Heart left ventricle (tissue), 16 donors: ENCODE data around the gene KIRREL1. TPM values are rescaled to one million over a fixed set of nuclear protein-coding genes. Genes with fewer than 3 reads are reported as not detected.

Experiments used
- ATAC-seq, 4 donors: fragments of 200-7000 bp; cut with Tn5 transposase; one replicate each; pipeline ENCODE4 v1.9.1; 2020 to 2022; ENCODE audit warnings: moderate library complexity in 4 of 4, mild to moderate bottlenecking in 3 of 4, moderate number of reproducible peaks in 1 of 4
- DNase-seq, 5 donors: peaks; one replicate each; pipeline ENCODE4 v3.0.0-alpha.2; 2020
- H3K27ac ChIP-seq, 12 donors: fragments of 200-600 bp; sonication (generic) in 4 of 12; one replicate each; pipeline versions ENCODE4 v1.5.0 to v1.8.0; 2016 to 2022; ENCODE audit warnings: mild to moderate bottlenecking in 2 of 12
- H3K27me3 ChIP-seq, 9 donors: fragments of 200-600 bp; sonication (generic) in 2 of 9; one replicate each; pipeline versions ENCODE4 v1.5.1 to v1.8.0; 2016 to 2022; ENCODE audit warnings: mild to moderate bottlenecking in 3 of 9
- H3K36me3 ChIP-seq, 9 donors: fragments of 200-600 bp; sonication (generic) in 2 of 9; one replicate each; pipeline versions ENCODE4 v1.5.0 to v1.8.0; 2018 to 2022; ENCODE audit warnings: mild to moderate bottlenecking in 2 of 9
- H3K4me1 ChIP-seq, 12 donors: fragments of 200-600 bp; sonication (generic) in 4 of 12; one replicate each; pipeline versions ENCODE4 v1.5.0 to v1.8.0; 2016 to 2022; ENCODE audit warnings: mild to moderate bottlenecking in 3 of 12
- H3K4me3 ChIP-seq, 12 donors: fragments of 200-600 bp; sonication (generic) in 4 of 12; one replicate each; pipeline versions ENCODE4 v1.5.0 to v1.8.0; 2017 to 2022; ENCODE audit warnings: mild to moderate bottlenecking in 9 of 12, moderate library complexity in 4 of 12
- H3K9me3 ChIP-seq, 12 donors: fragments of 200-600 bp; sonication (generic) in 4 of 12; one replicate each; pipeline versions ENCODE4 v1.5.0 to v1.8.0; 2016 to 2022; ENCODE audit warnings: mild to moderate bottlenecking in 1 of 12
- POLR2A ChIP-seq, 2 donors: fragments of 450-650 bp; IDR thresholded peaks; one replicate each; pipeline ENCODE4 v1.6.1; 2017; ENCODE audit warnings: antibody characterized with exemption in 2 of 2, mild to moderate bottlenecking in 2 of 2, moderate library complexity in 2 of 2
- WGBS, 4 donors: extraction: QIAGEN DNeasy Blood & Tissue Kit in 2 of 4; methylation state at CpG; one replicate each; pipeline versions ENCODE4 v1.1.5 to v1.1.7; 2013 to 2018; 5-methylcytosine and 5-hydroxymethylcytosine counted together
- intact Hi-C, 10 donors: fragments of 100-400 bp; cut with DNase I; formaldehyde crosslinking; loops; one replicate each; pipeline versions ENCODE4 v1.11.1 to v1.14.2; 2022
- polyA plus RNA-seq, 2 donors: library from polyadenylated mRNA; stranded (reverse); fragments of 200-250 nt; gene quantifications; one replicate each; pipeline ENCODE4 v1.2.3, GENCODE V29; 2013
- total RNA-seq, 9 donors: library from RNA; depleted of rRNA in 2 of 9; stranded (reverse); fragments of >200 nt in 2 of 9; fragmentation: NEBNext Ultra II Directional in 3 of 9; extraction: Animal tissue kit (Norgen Biotek cat#: 25700) in 3 of 9; gene quantifications; one replicate each; pipeline versions ENCODE4 v1.1.0 to v1.2.4, GENCODE V29; 2016 to 2023
- TF ChIP-seq, protein P1 (sequence below), 12 donors: fragments of 200-600 bp; sonication (generic) in 4 of 12; IDR thresholded peaks; one replicate each; pipeline versions ENCODE4 v1.5.0 to v1.8.0; 2018 to 2022; ENCODE audit warnings: antibody characterized with exemption in 12 of 12, mild to moderate bottlenecking in 5 of 12
- donor health status: ischemic (EF 13 %, LVEDD 7.1; RV severe dilation, severe dysfunction).
- donor health status: healthy with polysubstance abuse.
- donor health status: DM: no; HTN: yes; CAD: no.
- donor health status: DM: no; HTN: no; CAD: no.
- donor health status: ischemic (EF 25% LVEDD 6.9; RV normal size, moderate dysfunction).
- donor health status: ischemic (EF 25% LVEDD 5.7; RV mildly dilated, moderate dysfunction).
- donor health status: healthy.
- donor health status: DM: yes; HTN: yes; CAD: no.
- donor health status: ischemic (EF 35%, LVEDD 5.7; RV mildly dilated, moderate dysfunction).
- donor health status: nonischemic (EF 11% LVEDD 7.7; RV severe dilation, severe dysfunction).
- donor health status: DM: yes; HTN: yes; CAD: no.
- donor health status: PGD.
- donor health status: ischemic (EF 29% LVEDD 5.4; RV normal size, mild dysfunction).
- donor health status: nonischemic (EF 23%, LVEDD 6.1; RV moderate dilation, normal function).

Gene KIRREL1
- total and polyA plus RNA-seq, 11 donors, result 3.2 to 22.7 (median 8.2) TPM

DNA sequence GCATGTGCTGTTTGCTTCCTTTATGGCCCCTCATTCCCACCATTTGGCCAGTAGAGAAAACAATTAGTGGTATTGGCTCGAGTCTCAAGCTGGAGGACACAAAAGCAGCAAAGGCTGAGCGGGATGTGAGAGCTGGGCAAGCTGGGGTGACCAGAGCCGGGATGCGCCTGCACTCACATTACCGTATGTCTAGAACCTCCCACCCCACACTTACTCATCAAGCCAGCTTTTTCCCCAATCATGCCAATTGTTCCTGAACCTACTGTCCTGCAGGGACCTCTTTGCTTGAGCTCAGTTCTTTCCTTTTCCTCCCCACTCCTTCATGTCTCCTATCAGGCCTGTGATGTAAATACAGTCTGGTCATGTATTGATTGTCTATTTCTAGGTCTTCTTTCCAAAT lies 45.9 kb downstream of the KIRREL1 start:
- Histone ChIP-seq H3K9me3 (no peaks in the 10 kb centered on the region), H3K4me3 (no peak overlapping the region), H3K4me1 (peaks cover 0 to 56% (median 20%) of the 10 kb centered on the region in 12 donors), H3K36me3 (no peaks in the 10 kb centered on the region), H3K27me3 (peaks cover 0 to 3% (median 0%) of the 10 kb centered on the region in 9 donors), H3K27ac (no peak overlapping the region)
- intact Hi-C loops, result loop anchor here in 6 of 10 donors (5.0 to 10.0 kb wide), 4 partner anchors 43 to 48 kb away; partner anchors contain the start of gene KIRREL1 (in 2 of the 6)
- no peak for DNase-seq
- TF ChIP-seq POLR2A (IDR thresholded peaks at IDR 0.05), result no peak
- WGBS, 4 donors, result 61 to 85% (median 78%) methylated on average over 5 of the region's 5 CpGs
- ATAC-seq, result no peak

DNA sequence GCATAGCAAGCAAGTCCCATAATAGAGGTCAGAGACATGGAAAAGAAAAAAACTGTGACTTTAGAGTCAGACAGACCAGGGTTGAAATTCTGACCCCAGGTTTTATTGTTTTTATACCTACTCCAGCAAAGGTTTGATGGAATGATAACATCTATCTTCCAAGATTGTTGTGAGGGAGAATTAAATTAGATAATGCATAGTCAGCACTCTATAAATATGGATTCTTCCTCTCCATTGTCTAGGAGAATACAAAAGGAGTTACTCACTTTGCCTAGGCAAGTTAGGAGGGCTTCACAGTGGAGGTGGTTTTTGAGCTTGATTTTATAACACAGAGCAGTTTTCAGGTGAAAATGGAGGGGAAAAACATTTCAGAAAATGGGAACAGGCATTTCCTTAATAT lies 46.9 kb downstream of the KIRREL1 start:
- DNase-seq (no peak), ATAC-seq (no peak)
- Histone ChIP-seq H3K27ac (no peak overlapping the region), H3K9me3 (no peaks in the 10 kb centered on the region), H3K27me3 (peaks cover 0 to 3% (median 0%) of the 10 kb centered on the region in 9 donors), H3K36me3 (no peaks in the 10 kb centered on the region), H3K4me1 (peaks cover 0 to 61% (median 24%) of the 10 kb centered on the region in 12 donors), H3K4me3 (no peak overlapping the region)
- no peak for TF ChIP-seq POLR2A (IDR thresholded peaks at IDR 0.05)
- TF ChIP-seq, protein P1, sequence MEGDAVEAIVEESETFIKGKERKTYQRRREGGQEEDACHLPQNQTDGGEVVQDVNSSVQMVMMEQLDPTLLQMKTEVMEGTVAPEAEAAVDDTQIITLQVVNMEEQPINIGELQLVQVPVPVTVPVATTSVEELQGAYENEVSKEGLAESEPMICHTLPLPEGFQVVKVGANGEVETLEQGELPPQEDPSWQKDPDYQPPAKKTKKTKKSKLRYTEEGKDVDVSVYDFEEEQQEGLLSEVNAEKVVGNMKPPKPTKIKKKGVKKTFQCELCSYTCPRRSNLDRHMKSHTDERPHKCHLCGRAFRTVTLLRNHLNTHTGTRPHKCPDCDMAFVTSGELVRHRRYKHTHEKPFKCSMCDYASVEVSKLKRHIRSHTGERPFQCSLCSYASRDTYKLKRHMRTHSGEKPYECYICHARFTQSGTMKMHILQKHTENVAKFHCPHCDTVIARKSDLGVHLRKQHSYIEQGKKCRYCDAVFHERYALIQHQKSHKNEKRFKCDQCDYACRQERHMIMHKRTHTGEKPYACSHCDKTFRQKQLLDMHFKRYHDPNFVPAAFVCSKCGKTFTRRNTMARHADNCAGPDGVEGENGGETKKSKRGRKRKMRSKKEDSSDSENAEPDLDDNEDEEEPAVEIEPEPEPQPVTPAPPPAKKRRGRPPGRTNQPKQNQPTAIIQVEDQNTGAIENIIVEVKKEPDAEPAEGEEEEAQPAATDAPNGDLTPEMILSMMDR (IDR thresholded peaks at IDR 0.05), result no peak
- intact Hi-C loops, result loop anchor here in 1 of 10 donors (5.0 kb wide), 2 partner anchors 47 to 77 kb away; no protein-coding TSS in a partner anchor

DNA sequence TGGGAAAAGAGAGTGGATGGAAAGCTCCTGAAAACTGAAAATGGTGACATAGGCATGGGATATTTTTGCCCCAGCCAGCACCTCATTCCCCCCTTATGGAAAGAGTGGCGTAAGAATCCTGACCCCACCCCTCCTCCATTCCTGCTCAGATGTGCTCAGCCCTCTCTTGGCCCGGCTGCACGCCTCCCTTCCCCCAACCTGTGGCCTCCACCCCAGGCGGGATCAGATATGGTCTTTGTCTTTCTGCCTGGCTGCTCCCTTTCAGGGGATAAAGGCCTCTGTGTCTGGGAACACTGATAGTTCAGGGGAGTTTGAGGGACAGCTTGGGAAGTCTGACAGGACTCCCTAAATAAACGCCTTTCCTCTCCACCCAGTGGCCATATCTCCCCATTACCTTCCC lies 49.8 kb downstream of the KIRREL1 start:
- no peak for TF ChIP-seq POLR2A (IDR thresholded peaks at IDR 0.05)
- TF ChIP-seq, protein P1 (IDR thresholded peaks at IDR 0.05), result no peak
- no peaks in the 10 kb centered on the region for H3K36me3 ChIP-seq
- peaks cover 0 to 60% (median 16%) of the 10 kb centered on the region in 12 donors for H3K4me1 ChIP-seq
- H3K9me3 ChIP-seq, result no peaks in the 10 kb centered on the region
- intact Hi-C loops, result loop anchor here in 1 of 10 donors (5.0 kb wide), 2 partner anchors 44 to 74 kb away; no protein-coding TSS in a partner anchor
- WGBS, 4 donors, result 67 to 82% (median 75%) methylated on average over 5 of the region's 5 CpGs
- no peak overlapping the region for H3K4me3 ChIP-seq
- H3K27me3 ChIP-seq, result peaks cover 0 to 3% (median 0%) of the 10 kb centered on the region in 9 donors
- ATAC-seq (peak in 2 of 4 donors; percentile 43 to 44), DNase-seq (no peak)
- H3K27ac ChIP-seq, result no peak overlapping the region

DNA sequence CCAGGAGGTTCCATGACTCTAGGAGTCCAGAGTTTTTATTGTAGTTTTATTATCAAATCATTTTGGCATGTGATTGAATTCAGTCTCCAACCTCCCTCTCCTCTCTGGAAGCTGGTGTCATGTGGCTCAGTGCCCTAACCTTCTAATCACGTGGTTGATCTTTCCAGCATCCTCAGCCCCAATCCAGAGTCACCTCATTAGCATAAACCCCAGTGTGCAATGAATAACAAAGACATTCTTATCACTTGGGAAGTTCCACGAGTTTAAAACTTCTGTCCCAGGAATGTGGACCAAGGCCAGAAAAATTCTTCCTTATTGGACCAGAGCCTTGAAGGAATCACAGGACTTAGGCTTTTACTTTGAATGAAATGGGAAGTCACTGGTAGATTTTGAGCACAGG lies 52.2 kb downstream of the KIRREL1 start:
- TF ChIP-seq POLR2A (IDR thresholded peaks at IDR 0.05), result no peak
- TF ChIP-seq, protein P1 (IDR thresholded peaks at IDR 0.05), result no peak
- WGBS, 4 donors, result 9 to 23% (median 18%) methylated on average over 2 of the region's 2 CpGs
- no peaks in the 10 kb centered on the region for H3K9me3 ChIP-seq
- H3K4me3 ChIP-seq, result no peak overlapping the region
- ATAC-seq, result peak in 3 of 4 donors; percentile 58 to 69 (median 68)
- peaks cover 0 to 4% (median 0%) of the 10 kb centered on the region in 9 donors for H3K36me3 ChIP-seq
- peaks cover 0 to 3% (median 0%) of the 10 kb centered on the region in 9 donors for H3K27me3 ChIP-seq
- H3K27ac ChIP-seq, result no peak overlapping the region
- H3K4me1 ChIP-seq, result peaks cover 0 to 67% (median 10%) of the 10 kb centered on the region in 12 donors
- intact Hi-C loops, result no loop called here
- DNase-seq, result peak in 1 of 5 donors; percentile 24
